NCI-H2171 (cell line): ENCODE data around the gene POLK.
"Not testable (repeated sequence)": the region's sequence is repeated elsewhere in the genome, so short reads cannot be mapped to it uniquely, and the experiment has no call there.

Experiments
- DNase-seq: peaks from one replicate; lab custom pipeline; 2025; lab: John Stamatoyannopoulos, UW

POLK gene

GRCh38 chr5:75510836-75511434, 756 bp upstream of the POLK start:
- DNase-seq = no peak

- no peak for DNase-seq
Observed at GRCh38 chr5:75512383-75513074, 838 bp downstream of the POLK start.

GRCh38 chr5:75513841-75514240, 2.1 kb downstream of the POLK start:
- no peak for DNase-seq

- DNase-seq = no peak
Observed at GRCh38 chr5:75514323-75514722, 2.6 kb downstream of the POLK start.

GRCh38 chr5:75519761-75520160, 8.1 kb downstream of the POLK start:
- no peak for DNase-seq

- DNase-seq = no peak
Observed at GRCh38 chr5:75521195-75521594, 9.5 kb downstream of the POLK start.

- no peak for DNase-seq
Observed at GRCh38 chr5:75522025-75522424, 10.3 kb downstream of the POLK start.

- no peak for DNase-seq
Observed at GRCh38 chr5:75522542-75522941, 10.9 kb downstream of the POLK start.

- DNase-seq = no peak
Observed at GRCh38 chr5:75523275-75523674, 11.6 kb downstream of the POLK start.

GRCh38 chr5:75524071-75524470, 12.4 kb downstream of the POLK start:
- DNase-seq = no peak

GRCh38 chr5:75524591-75524990, 12.9 kb downstream of the POLK start:
- no peak for DNase-seq

- no peak for DNase-seq
Observed at GRCh38 chr5:75525344-75525743, 13.7 kb downstream of the POLK start.

- no peak for DNase-seq
Observed at GRCh38 chr5:75526070-75526469, 14.4 kb downstream of the POLK start.

GRCh38 chr5:75529185-75529584, 17.5 kb downstream of the POLK start:
- no peak for DNase-seq

GRCh38 chr5:75532190-75532589, 20.5 kb downstream of the POLK start:
- DNase-seq = no peak

- not testable (repeated sequence) for DNase-seq
Observed at GRCh38 chr5:75533716-75534115, 22.0 kb downstream of the POLK start.

- no peak for DNase-seq
Observed at GRCh38 chr5:75534734-75535133, 23.0 kb downstream of the POLK start.

- no peak for DNase-seq
Observed at GRCh38 chr5:75536147-75536546, 24.5 kb downstream of the POLK start.

- no peak for DNase-seq
Observed at GRCh38 chr5:75536694-75537360, 25.1 kb downstream of the POLK start.

GRCh38 chr5:75538211-75538610, 26.5 kb downstream of the POLK start:
- DNase-seq = no peak

- DNase-seq = no peak
Observed at GRCh38 chr5:75545131-75545530, 33.4 kb downstream of the POLK start.

- DNase-seq = no peak
Observed at GRCh38 chr5:75546830-75547229, 35.1 kb downstream of the POLK start.

GRCh38 chr5:75547812-75548211, 36.1 kb downstream of the POLK start:
- DNase-seq = no peak
